ENCODE data around the gene CCDC92. TPM values are rescaled to one million over a fixed set of nuclear protein-coding genes. Genes with fewer than 3 reads are reported as not detected.

The CCDC92 gene
- total and polyA plus RNA-seq, 2 of the 8 experiments (the other 6 are each of a cell fraction or from before 2014, with no cell fraction given), result 0.43 to 0.51 TPM

DNA sequence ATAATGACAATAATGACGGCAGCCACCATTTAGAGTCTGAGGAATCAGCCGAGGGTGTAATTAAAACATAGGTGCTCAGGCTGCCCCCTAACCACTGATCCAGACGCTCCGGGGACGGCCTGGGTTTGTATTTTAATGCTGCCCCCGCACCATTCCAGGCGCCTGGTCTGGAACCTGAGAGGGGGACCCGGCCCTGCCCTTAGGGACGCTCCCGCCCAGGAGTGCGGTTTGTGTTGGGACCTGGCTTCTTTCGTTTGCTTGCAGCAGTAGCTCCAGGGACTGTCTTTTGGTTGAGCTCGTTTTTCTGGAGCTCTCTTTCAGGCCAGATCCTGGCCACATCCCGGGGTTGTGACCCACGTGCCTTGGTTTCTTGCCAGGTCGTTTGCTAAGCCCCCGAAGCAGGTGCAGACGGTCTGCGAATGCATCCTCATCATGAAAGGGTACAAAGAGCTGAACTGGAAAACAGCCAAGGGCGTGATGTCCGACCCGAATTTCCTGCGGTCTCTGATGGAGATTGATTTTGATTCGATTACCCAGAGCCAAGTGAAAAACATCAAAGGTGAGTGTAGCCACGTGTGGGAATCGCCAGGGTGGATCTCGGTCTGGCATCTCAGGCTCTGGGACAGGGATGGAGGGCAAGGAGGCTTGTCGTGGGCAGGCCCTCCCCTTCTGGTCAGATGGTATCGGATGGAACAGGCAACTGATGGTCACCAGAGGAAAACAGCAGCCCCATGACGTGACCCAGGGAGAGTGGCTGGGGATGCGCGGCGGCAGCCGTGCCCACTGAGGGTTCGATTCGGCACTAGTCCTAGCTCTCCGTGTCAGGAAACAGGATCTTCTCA, 63.5 kb downstream of the CCDC92 start (continued):
- TF ChIP-seq BCL11A (IDR thresholded peaks at IDR 0.05; ENCODE audit: low read depth in 2 of 2, low read length in 2 of 2) (no peak), ASH2L (IDR thresholded peaks at IDR 0.05; ENCODE audit: low read length) (no peak), CHD1 (IDR thresholded peaks at IDR 0.05; ENCODE audit: low read depth, low read length) (no peak), MAFK (IDR thresholded peaks at IDR 0.05; ENCODE audit: low read depth, low read length) (no peak)
- TF ChIP-seq, protein P1, sequence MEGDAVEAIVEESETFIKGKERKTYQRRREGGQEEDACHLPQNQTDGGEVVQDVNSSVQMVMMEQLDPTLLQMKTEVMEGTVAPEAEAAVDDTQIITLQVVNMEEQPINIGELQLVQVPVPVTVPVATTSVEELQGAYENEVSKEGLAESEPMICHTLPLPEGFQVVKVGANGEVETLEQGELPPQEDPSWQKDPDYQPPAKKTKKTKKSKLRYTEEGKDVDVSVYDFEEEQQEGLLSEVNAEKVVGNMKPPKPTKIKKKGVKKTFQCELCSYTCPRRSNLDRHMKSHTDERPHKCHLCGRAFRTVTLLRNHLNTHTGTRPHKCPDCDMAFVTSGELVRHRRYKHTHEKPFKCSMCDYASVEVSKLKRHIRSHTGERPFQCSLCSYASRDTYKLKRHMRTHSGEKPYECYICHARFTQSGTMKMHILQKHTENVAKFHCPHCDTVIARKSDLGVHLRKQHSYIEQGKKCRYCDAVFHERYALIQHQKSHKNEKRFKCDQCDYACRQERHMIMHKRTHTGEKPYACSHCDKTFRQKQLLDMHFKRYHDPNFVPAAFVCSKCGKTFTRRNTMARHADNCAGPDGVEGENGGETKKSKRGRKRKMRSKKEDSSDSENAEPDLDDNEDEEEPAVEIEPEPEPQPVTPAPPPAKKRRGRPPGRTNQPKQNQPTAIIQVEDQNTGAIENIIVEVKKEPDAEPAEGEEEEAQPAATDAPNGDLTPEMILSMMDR (IDR thresholded peaks at IDR 0.05; ENCODE audit: control extremely low read depth in 1 of 3, insufficient read depth in 1 of 3, low read depth in 1 of 3, low read length in 3 of 3), result no peak
